ENCODE measurements around the gene SYNE1. TPM values are rescaled to one million over a fixed set of nuclear protein-coding genes. Genes with fewer than 3 reads are reported as not detected.

Gene SYNE1
- total RNA-seq, 1 experiment from 2014 or later, result 3.0 TPM

- Histone ChIP-seq H2BK15ac (ENCODE audit: low read depth, low read length) (no peak overlapping the region), H3K9ac (ENCODE audit: extremely low read depth, insufficient read length, low read length) (no peak overlapping the region), H4K91ac (ENCODE audit: insufficient read length, low read depth, low read length) (no peak overlapping the region), H4K5ac (ENCODE audit: insufficient read length, low read depth, low read length) (no peak overlapping the region), H3K14ac (ENCODE audit: insufficient read depth, low read length) (no peak overlapping the region), H3K23ac (ENCODE audit: insufficient read length, low read depth, low read length) (no peak overlapping the region), H3K56ac (ENCODE audit: insufficient read length, low read depth, low read length) (no peak overlapping the region), H3K27ac (ENCODE audit: insufficient read length, low read depth, low read length) (no peak overlapping the region), H3K79me1 (ENCODE audit: insufficient read depth, low read depth, low read length, poor library complexity, severe bottlenecking) (no peaks in the 10 kb centered on the region), H4K20me1 (ENCODE audit: control insufficient read depth, insufficient read depth, insufficient read length) (no peaks in the 10 kb centered on the region), H2BK12ac (ENCODE audit: insufficient read length, low read depth, low read length) (no peak overlapping the region), H3K79me2 (ENCODE audit: insufficient read depth, low read length) (no peaks in the 10 kb centered on the region), H2BK5ac (ENCODE audit: insufficient read length, low read length) (no peak overlapping the region), H2BK20ac (ENCODE audit: low read depth, low read length, poor library complexity, severe bottlenecking) (no peak overlapping the region), H4K8ac (replicated peaks; ENCODE audit: insufficient read length, low read depth, low read length) (no peak overlapping the region), H2AK5ac (ENCODE audit: insufficient read length, low read length) (no peak overlapping the region), H2BK120ac (ENCODE audit: low read depth, low read length, poor library complexity, severe bottlenecking) (no peak overlapping the region), H3T11ph (ENCODE audit: low read length) (no peak overlapping the region), H3K9me3 (ENCODE audit: control insufficient read depth, low read depth, low read length) (no peaks in the 10 kb centered on the region), H3K27me3 (ENCODE audit: insufficient read depth, low read length) (no peaks in the 10 kb centered on the region), H2AFZ (ENCODE audit: low read length) (no peak overlapping the region), H3K18ac (ENCODE audit: insufficient read length, low read depth, low read length) (no peak overlapping the region), H3K4me1 (ENCODE audit: insufficient read depth, low read length) (no peaks in the 10 kb centered on the region), H3K23me2 (ENCODE audit: insufficient read length, low read depth, low read length, poor library complexity, severe bottlenecking) (no peaks in the 10 kb centered on the region), H3K4me2 (ENCODE audit: insufficient read depth, insufficient read length, low read length) (no peak overlapping the region), H3K4ac (ENCODE audit: low read depth, low read length) (no peak overlapping the region)
- H3K4me3 Mint-ChIP-seq, result no peak overlapping the region
- no peaks in the 10 kb centered on the region for H3K27me3 Mint-ChIP-seq (ENCODE audit: low read depth)
- TF ChIP-seq CTCF (conservative IDR thresholded peaks at IDR 0.05), result no peak
- H3K36me3 Mint-ChIP-seq (ENCODE audit: insufficient read depth in 1 of 3, low read depth in 3 of 3), result no peaks in the 10 kb centered on the region; a peak in 1 of 7 replicates
- DNase-seq, result no peak
- H3K4me1 Mint-ChIP-seq, result peaks cover 6 to 8% of the 10 kb centered on the region in 2 experiments
- H3K27ac Mint-ChIP-seq, result no peak overlapping the region
- WGBS (ENCODE audit: extremely low coverage, insufficient read length, low lambda C conversion rate), result no CpG with 5 or more reads among the region's 2 CpGs
- no peaks in the 10 kb centered on the region for H3K9me3 Mint-ChIP-seq
Measured at GRCh38 chr6:152573762-152574161, 63.4 kb downstream of the SYNE1 start.
